22Rv1 (cell line): ENCODE measurements around the gene TRPM3.

ENCODE experiments used
- CTCF ChIP-seq: fragments of 450-650 bp; IDR thresholded peaks from 2 replicates; pipeline ENCODE4 v1.5.1; 2017; ENCODE audit warnings: mild to moderate bottlenecking
- ZFX ChIP-seq: fragments of 450-650 bp; IDR thresholded peaks from 2 replicates; pipeline ENCODE4 v1.6.1; 2017; ENCODE audit warnings: antibody characterized with exemption, borderline replicate concordance

- no peak for TF ChIP-seq CTCF
- TF ChIP-seq ZFX, result no peak
Observed at GRCh38 chr9:70910598-70910997, 210.8 kb downstream of the TRPM3 start.
